Measurements from ENCODE around the gene ABHD15.

DNA sequence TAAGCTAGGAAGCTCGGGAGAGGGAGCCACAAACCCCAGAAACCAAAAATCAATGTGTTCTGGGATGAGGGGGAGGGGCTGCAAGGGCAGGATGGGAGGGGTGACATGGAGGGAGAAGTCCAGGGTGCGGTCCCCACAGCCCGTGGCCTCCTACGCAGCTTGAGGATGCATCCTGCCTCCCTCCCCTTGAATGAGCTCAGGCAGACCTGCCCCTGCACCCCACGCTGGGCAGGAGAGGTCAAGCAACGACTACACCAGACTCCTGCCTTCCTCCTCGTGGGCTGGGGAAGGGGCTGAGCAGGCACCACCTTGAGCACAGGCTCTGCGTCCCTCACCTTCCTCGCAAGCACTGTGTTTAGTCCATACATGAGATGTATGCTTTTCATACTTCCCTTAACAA is 30.0 kb upstream of the ABHD15 start:
- TF ChIP-seq SMC3 (conservative IDR thresholded peaks at IDR 0.05; ENCODE audit: poor library complexity): no peak
- no peak for TF ChIP-seq EZH2 (IDR thresholded peaks at IDR 0.05; ENCODE audit: borderline replicate concordance, insufficient read depth, low read length, poor library complexity, severe bottlenecking)
- TF ChIP-seq, protein P1, sequence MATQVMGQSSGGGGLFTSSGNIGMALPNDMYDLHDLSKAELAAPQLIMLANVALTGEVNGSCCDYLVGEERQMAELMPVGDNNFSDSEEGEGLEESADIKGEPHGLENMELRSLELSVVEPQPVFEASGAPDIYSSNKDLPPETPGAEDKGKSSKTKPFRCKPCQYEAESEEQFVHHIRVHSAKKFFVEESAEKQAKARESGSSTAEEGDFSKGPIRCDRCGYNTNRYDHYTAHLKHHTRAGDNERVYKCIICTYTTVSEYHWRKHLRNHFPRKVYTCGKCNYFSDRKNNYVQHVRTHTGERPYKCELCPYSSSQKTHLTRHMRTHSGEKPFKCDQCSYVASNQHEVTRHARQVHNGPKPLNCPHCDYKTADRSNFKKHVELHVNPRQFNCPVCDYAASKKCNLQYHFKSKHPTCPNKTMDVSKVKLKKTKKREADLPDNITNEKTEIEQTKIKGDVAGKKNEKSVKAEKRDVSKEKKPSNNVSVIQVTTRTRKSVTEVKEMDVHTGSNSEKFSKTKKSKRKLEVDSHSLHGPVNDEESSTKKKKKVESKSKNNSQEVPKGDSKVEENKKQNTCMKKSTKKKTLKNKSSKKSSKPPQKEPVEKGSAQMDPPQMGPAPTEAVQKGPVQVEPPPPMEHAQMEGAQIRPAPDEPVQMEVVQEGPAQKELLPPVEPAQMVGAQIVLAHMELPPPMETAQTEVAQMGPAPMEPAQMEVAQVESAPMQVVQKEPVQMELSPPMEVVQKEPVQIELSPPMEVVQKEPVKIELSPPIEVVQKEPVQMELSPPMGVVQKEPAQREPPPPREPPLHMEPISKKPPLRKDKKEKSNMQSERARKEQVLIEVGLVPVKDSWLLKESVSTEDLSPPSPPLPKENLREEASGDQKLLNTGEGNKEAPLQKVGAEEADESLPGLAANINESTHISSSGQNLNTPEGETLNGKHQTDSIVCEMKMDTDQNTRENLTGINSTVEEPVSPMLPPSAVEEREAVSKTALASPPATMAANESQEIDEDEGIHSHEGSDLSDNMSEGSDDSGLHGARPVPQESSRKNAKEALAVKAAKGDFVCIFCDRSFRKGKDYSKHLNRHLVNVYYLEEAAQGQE (IDR thresholded peaks at IDR 0.05; ENCODE audit: borderline replicate concordance): no peak
- TF ChIP-seq, protein P2, sequence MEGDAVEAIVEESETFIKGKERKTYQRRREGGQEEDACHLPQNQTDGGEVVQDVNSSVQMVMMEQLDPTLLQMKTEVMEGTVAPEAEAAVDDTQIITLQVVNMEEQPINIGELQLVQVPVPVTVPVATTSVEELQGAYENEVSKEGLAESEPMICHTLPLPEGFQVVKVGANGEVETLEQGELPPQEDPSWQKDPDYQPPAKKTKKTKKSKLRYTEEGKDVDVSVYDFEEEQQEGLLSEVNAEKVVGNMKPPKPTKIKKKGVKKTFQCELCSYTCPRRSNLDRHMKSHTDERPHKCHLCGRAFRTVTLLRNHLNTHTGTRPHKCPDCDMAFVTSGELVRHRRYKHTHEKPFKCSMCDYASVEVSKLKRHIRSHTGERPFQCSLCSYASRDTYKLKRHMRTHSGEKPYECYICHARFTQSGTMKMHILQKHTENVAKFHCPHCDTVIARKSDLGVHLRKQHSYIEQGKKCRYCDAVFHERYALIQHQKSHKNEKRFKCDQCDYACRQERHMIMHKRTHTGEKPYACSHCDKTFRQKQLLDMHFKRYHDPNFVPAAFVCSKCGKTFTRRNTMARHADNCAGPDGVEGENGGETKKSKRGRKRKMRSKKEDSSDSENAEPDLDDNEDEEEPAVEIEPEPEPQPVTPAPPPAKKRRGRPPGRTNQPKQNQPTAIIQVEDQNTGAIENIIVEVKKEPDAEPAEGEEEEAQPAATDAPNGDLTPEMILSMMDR (IDR thresholded peaks at IDR 0.05; ENCODE audit: poor library complexity, severe bottlenecking): no peak
